ENCODE measurements around the gene TGIF2. TPM values are rescaled to one million over a fixed set of nuclear protein-coding genes. Genes with fewer than 3 reads are reported as not detected.
"Not testable (repeated sequence)": the region's sequence is repeated elsewhere in the genome, so short reads cannot be mapped to it uniquely, and the experiment has no call there.

The TGIF2 gene
- polyA plus RNA-seq, 1 experiment, result 12.2 TPM

DNA sequence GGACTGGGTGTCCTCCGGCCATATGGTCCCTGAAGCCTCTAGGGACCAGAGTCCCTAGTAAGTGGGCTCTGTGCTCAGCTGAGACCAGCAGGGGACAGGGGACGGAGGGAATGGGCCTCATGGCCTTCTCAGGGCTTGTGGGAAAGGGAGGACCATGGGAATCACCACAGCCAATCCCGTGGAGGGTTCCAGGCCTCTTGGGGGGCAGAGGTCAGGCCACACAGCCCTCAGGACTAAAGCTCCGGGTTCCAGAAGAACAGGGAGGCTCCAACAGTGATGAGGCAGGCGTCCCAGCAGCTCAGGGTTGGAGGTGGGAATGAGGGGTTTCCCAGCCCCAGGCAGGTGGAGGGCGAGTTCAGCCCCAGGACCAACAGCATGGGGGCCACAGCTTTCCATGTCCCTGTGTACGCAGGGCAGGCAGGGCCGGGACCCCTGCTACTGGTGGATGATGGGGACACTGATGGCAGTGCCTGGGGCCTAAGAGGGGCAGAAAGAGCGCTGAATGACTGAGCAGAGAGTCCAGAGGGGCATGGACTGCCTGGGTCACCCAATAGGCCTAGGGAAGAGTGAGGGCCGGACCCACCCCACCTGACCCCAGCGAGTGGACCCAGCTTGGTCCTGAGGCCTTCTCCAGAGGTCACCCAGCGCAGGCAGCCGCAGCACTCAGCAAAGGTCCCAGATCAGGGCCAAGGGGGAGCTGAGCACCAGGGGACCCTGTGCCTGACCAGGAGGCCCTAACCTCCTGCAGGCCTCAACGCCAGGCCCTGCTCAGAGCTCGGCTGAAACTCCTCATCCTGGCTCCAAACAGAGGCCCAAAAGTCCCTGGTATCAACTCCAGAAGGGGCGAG lies 23.2 kb upstream of the TGIF2 start:
- H3K27me3 ChIP-seq (ENCODE audit: control insufficient read depth, insufficient read depth, low read length), result no peaks in the 10 kb centered on the region
- CTCF ChIA-PET, result no interaction called here
- no peak overlapping the region for H3K4me3 ChIP-seq (ENCODE audit: low read depth, low read length)
- DNase-seq (ENCODE audit: low read depth, low spot score), result no peak
- H3K9me3 ChIP-seq (ENCODE audit: control insufficient read depth, insufficient read depth, low read length), result no peaks in the 10 kb centered on the region; the same call in 1 of the 2 replicates
- peak overlapping the region; percentile 31 for H3K27ac ChIP-seq (ENCODE audit: low read depth, low read length)
- POLR2A ChIA-PET, result interaction anchor here (0.7 to 0.8 kb wide), 2 partner anchors 10 to 56 kb away, joined by 4 read pairs; partner anchors contain the start of gene RAB5IF
- TF ChIP-seq CTCF (IDR thresholded peaks at IDR 0.05; ENCODE audit: low read depth, low read length), result no peak

DNA sequence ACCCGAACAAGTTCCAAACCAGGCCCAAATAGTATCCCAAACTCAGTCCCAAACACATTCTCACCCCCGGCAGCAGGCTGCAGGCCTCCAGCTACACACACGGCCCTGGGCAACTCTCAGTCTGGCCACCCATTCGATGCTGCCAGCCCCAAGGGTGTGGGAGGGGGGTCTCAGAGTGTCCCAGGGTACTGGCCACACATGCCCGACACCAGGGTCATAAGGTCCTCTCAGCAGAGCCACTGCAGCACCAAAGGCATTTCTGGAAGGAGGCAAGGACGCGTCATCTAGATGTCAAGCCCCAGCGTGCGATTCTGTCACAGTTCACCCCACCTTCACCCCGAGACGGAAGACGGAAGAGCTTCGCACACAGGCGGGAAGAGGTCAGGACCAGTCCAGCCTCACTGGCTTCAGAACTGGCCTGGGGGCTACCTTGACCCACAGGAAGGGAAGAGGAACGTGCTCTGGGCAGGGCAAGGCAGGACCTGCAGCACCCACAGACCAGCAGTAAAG lies 22.6 kb upstream of the TGIF2 start:
- DNase-seq (ENCODE audit: low read depth, low spot score), result no peak
- ChIA-PET CTCF (interaction anchor here (0.6 kb wide), 2 partner anchors 83 to 215 kb away, joined by 3 to 10 read pairs; no protein-coding TSS in a partner anchor), POLR2A (interaction anchor here (0.7 to 1.2 kb wide), 3 partner anchors 9 to 55 kb away, joined by 4 read pairs; partner anchors contain the start of gene RAB5IF)
- Histone ChIP-seq H3K27me3 (ENCODE audit: control insufficient read depth, insufficient read depth, low read length) (no peaks in the 10 kb centered on the region), H3K9me3 (ENCODE audit: control insufficient read depth, insufficient read depth, low read length) (no peaks in the 10 kb centered on the region; the same call in 1 of the 2 replicates), H3K4me3 (ENCODE audit: low read depth, low read length) (no peak overlapping the region), H3K27ac (ENCODE audit: low read depth, low read length) (peak overlapping the region; percentile 31)
- TF ChIP-seq CTCF (IDR thresholded peaks at IDR 0.05; ENCODE audit: low read depth, low read length), result no peak

GRCh38 chr20:36555248-36555647 lies 18.1 kb upstream of the TGIF2 start:
- CTCF ChIA-PET, result no interaction called here
- Histone ChIP-seq H3K27me3 (ENCODE audit: control insufficient read depth, insufficient read depth, low read length) (no peaks in the 10 kb centered on the region), H3K27ac (ENCODE audit: low read depth, low read length) (no peak overlapping the region), H3K4me3 (ENCODE audit: low read depth, low read length) (no peak overlapping the region), H3K9me3 (ENCODE audit: control insufficient read depth, insufficient read depth, low read length) (no peaks in the 10 kb centered on the region; the same call in 1 of the 2 replicates)
- no peak for TF ChIP-seq CTCF (IDR thresholded peaks at IDR 0.05; ENCODE audit: low read depth, low read length)
- POLR2A ChIA-PET, result no interaction called here
- DNase-seq (ENCODE audit: low read depth, low spot score), result no peak

DNA sequence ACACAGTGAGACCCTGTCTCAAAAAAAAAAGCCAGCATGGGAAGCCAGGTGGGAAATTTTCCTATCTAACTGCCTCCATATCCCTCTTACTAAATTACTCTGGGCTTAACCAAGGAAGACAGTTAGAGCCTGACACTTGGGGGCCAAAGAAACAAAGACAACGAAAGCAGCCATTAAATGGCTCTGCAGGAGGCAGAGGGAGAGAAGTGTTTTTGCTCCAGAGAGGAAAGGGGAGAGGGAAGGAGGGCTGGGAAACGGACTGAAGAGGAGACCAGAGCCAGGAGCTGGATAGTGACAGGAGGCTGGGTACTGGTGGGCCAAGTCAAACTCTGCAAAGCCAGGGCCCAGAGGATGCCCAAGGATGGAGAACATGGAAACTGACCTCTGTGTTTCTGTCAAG lies 10.7 kb upstream of the TGIF2 start:
- Histone ChIP-seq H3K9me3 (ENCODE audit: control insufficient read depth, insufficient read depth, low read length) (peaks cover 9% of the 10 kb centered on the region), H3K4me3 (ENCODE audit: low read depth, low read length) (no peak overlapping the region), H3K27me3 (ENCODE audit: control insufficient read depth, insufficient read depth, low read length) (no peaks in the 10 kb centered on the region), H3K27ac (ENCODE audit: low read depth, low read length) (no peak overlapping the region)
- POLR2A ChIA-PET, result no interaction called here
- DNase-seq (ENCODE audit: low read depth, low spot score), result no peak
- CTCF ChIA-PET, result no interaction called here
- no peak for TF ChIP-seq CTCF (IDR thresholded peaks at IDR 0.05; ENCODE audit: low read depth, low read length)

DNA sequence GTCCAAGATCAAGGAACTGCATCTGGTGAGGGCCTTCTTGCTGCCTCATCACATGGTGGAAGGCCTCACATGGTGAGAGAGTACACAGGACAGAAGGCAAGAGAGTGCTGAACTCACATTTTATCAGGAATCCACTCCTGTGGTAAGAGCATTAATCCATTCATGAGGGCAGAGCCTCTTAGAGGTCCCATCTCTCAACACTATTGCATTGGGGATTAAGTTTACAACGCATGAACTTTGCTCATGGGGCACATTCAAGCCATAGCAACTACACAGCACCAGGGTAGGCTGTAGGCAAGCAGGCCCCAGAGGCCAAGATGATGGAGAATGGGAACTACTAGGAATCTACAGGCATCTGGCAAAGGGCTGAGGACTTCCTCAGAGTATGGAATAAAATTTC lies 10.0 kb upstream of the TGIF2 start:
- CTCF ChIA-PET, result no interaction called here
- TF ChIP-seq CTCF (IDR thresholded peaks at IDR 0.05; ENCODE audit: low read depth, low read length), result no peak
- Histone ChIP-seq H3K27me3 (ENCODE audit: control insufficient read depth, insufficient read depth, low read length) (no peaks in the 10 kb centered on the region), H3K4me3 (ENCODE audit: low read depth, low read length) (no peak overlapping the region), H3K27ac (ENCODE audit: low read depth, low read length) (no peak overlapping the region), H3K9me3 (ENCODE audit: control insufficient read depth, insufficient read depth, low read length) (peaks cover 9% of the 10 kb centered on the region)
- POLR2A ChIA-PET, result no interaction called here
- no peak for DNase-seq (ENCODE audit: low read depth, low spot score)

GRCh38 chr20:36564078-36564725 lies 9.2 kb upstream of the TGIF2 start:
- H3K27me3 ChIP-seq (ENCODE audit: control insufficient read depth, insufficient read depth, low read length); POLR2A ChIA-PET: not testable (repeated sequence)

DNA sequence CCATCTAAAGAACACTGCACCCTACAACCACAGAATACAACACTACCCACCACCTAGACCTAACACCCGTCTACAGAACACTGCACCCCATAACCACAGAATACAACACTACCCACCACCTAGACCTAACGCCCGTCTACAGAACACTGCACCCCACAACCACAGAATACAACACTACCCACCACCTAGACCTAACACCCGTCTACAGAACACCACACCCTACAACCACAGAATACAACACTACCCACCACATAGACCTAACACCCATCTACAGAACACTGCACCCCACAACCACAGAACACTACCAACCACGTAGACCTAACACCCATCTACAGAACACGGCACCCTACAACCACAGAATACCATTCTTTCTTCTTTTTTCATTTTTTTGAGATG lies 8.7 kb upstream of the TGIF2 start:
- POLR2A ChIA-PET; H3K27me3 ChIP-seq (ENCODE audit: control insufficient read depth, insufficient read depth, low read length); DNase-seq (ENCODE audit: low read depth, low spot score); H3K9me3 ChIP-seq (ENCODE audit: control insufficient read depth, insufficient read depth, low read length); H3K27ac ChIP-seq (ENCODE audit: low read depth, low read length); H3K4me3 ChIP-seq (ENCODE audit: low read depth, low read length): not testable (repeated sequence)
- CTCF ChIA-PET, result interaction anchor here (1.5 kb wide), 1 partner anchor 190 kb away, joined by 4 read pairs; no protein-coding TSS in a partner anchor

More at GRCh38 chr20:36564078-36564725, 9.2 kb upstream of the TGIF2 start:
- DNase-seq (ENCODE audit: low read depth, low spot score); H3K27ac ChIP-seq (ENCODE audit: low read depth, low read length); CTCF ChIA-PET; H3K4me3 ChIP-seq (ENCODE audit: low read depth, low read length); H3K9me3 ChIP-seq (ENCODE audit: control insufficient read depth, insufficient read depth, low read length): not testable (repeated sequence)

All from AG04450 (cell line).